T-helper 22 cell (primary cell): Measurements from ENCODE around the gene DNAJB11.
"Not testable (repeated sequence)": the region's sequence is repeated elsewhere in the genome, so short reads cannot be mapped to it uniquely, and the experiment has no call there.

Experiments
- DNase-seq: peaks from one replicate; pipeline ENCODE4 v3.0.0-alpha.2; 2020; ENCODE audit warnings: low read depth

Gene DNAJB11

GRCh38 chr3:186570096-186570940 is at the start of gene DNAJB11:
TSS of gene DNAJB11 (plus strand) at chr3:186570720. CDS start at chr3:186570898, 178 bp downstream.
- peak; percentile 99 for DNase-seq

- DNase-seq, result no peak
Observed at GRCh38 chr3:186520957-186521842, 49.3 kb upstream of the DNAJB11 start.

GRCh38 chr3:186523022-186523421 is 47.5 kb upstream of the DNAJB11 start:
- no peak for DNase-seq

- DNase-seq, result no peak
Observed at GRCh38 chr3:186523434-186523833, 47.1 kb upstream of the DNAJB11 start.

- no peak for DNase-seq
Observed at GRCh38 chr3:186524616-186525015, 45.9 kb upstream of the DNAJB11 start.

GRCh38 chr3:186525369-186526255 is 44.9 kb upstream of the DNAJB11 start:
- DNase-seq, result no peak

- no peak for DNase-seq
Observed at GRCh38 chr3:186526256-186526606, 44.3 kb upstream of the DNAJB11 start.

- no peak for DNase-seq
Observed at GRCh38 chr3:186529201-186529999, 41.1 kb upstream of the DNAJB11 start.

- DNase-seq, result no peak
Observed at GRCh38 chr3:186530415-186530814, 40.1 kb upstream of the DNAJB11 start.

- DNase-seq, result not testable (repeated sequence)
Observed at GRCh38 chr3:186531694-186532093, 38.8 kb upstream of the DNAJB11 start.

GRCh38 chr3:186532598-186533072 is 37.9 kb upstream of the DNAJB11 start:
- no peak for DNase-seq

GRCh38 chr3:186534113-186534669 is 36.3 kb upstream of the DNAJB11 start:
- DNase-seq, result peak; percentile 36

GRCh38 chr3:186536883-186537844 is 33.4 kb upstream of the DNAJB11 start:
- no peak for DNase-seq

- no peak for DNase-seq
Observed at GRCh38 chr3:186538779-186539178, 31.7 kb upstream of the DNAJB11 start.

GRCh38 chr3:186540221-186540834 is 30.2 kb upstream of the DNAJB11 start:
- DNase-seq, result peak; percentile 64

- no peak for DNase-seq
Observed at GRCh38 chr3:186540835-186541226, 29.7 kb upstream of the DNAJB11 start.

- DNase-seq, result no peak
Observed at GRCh38 chr3:186544281-186544680, 26.2 kb upstream of the DNAJB11 start, which contains the start of gene CRYGS. TSS of gene CRYGS (minus strand) at chr3:186544380. CDS start at chr3:186544326, 54 bp downstream.

- DNase-seq, result no peak
Observed at GRCh38 chr3:186549497-186549896, 21.0 kb upstream of the DNAJB11 start.

GRCh38 chr3:186551387-186551786 is 19.1 kb upstream of the DNAJB11 start:
- no peak for DNase-seq
